ENCODE results near the gene IRAK1. TPM values are rescaled to one million over a fixed set of nuclear protein-coding genes. Genes with fewer than 3 reads are reported as not detected.

The IRAK1 gene
- polyA plus RNA-seq, 1 donor from 2014 or later, result 6.8 TPM

GRCh38 chrX:153972368-153973126, 47.2 kb downstream of the IRAK1 start, which contains the start of gene TMEM187:
TMEM187 (plus strand) TSS chrX:153972754; CDS start chrX:153982063, 9,309 bp downstream.
- H3F3A ChIP-seq (ENCODE audit: insufficient read depth, low read length, poor library complexity, severe bottlenecking), result no peaks in the 10 kb centered on the region
- no peaks in the 10 kb centered on the region for H3K36me3 ChIP-seq (ENCODE audit: insufficient read depth, low read length)
- peak within 1 kb of the TSS; percentile 85 for H3K4me3 ChIP-seq (ENCODE audit: low read length)
- no peak within 1 kb of the TSS for H2AFZ ChIP-seq (ENCODE audit: low read depth, low read length)
- peak within 1 kb of the TSS; percentile 98 for H3K27ac ChIP-seq (ENCODE audit: low read length)
- H4K20me1 ChIP-seq (ENCODE audit: insufficient read depth), result no peaks in the 10 kb centered on the region
- no peaks in the 10 kb centered on the region for H3K9me3 ChIP-seq (ENCODE audit: low read length)
- H3K27me3 ChIP-seq (ENCODE audit: insufficient read depth, low read depth, low read length), result no peaks in the 10 kb centered on the region
- peaks cover 10% of the 10 kb centered on the region for H3K79me2 ChIP-seq (replicated peaks; ENCODE audit: insufficient read depth, low read length)
- peak within 1 kb of the TSS; percentile 98 for H3K9ac ChIP-seq (ENCODE audit: low read length)
- TF ChIP-seq CTCF (IDR thresholded peaks at IDR 0.05; ENCODE audit: poor library complexity, severe bottlenecking), result no peak
- TF ChIP-seq EP300 (conservative IDR thresholded peaks at IDR 0.05; ENCODE audit: poor library complexity, severe bottlenecking), result no peak
- TF ChIP-seq MXI1 (conservative IDR thresholded peaks at IDR 0.05; ENCODE audit: poor library complexity, severe bottlenecking), result peak; percentile 56
- TF ChIP-seq SMC3 (conservative IDR thresholded peaks at IDR 0.05; ENCODE audit: poor library complexity), result peak; percentile 41
- TF ChIP-seq RAD21 (conservative IDR thresholded peaks at IDR 0.05), result no peak
- TF ChIP-seq POLR2AphosphoS5 (IDR thresholded peaks at IDR 0.05), result peak; percentile 69
- no peak within 1 kb of the TSS for H3K4me2 ChIP-seq (ENCODE audit: low read length)
- no peaks in the 10 kb centered on the region for H3K9me2 ChIP-seq (ENCODE audit: insufficient read depth, low read length)

- Histone ChIP-seq H4K20me1 (ENCODE audit: insufficient read depth) (no peaks in the 10 kb centered on the region), H3K9ac (ENCODE audit: low read length) (peak within 1 kb of the TSS; percentile 98), H3K27ac (ENCODE audit: low read length) (peak within 1 kb of the TSS; percentile 98), H3F3A (ENCODE audit: insufficient read depth, low read length, poor library complexity, severe bottlenecking) (no peaks in the 10 kb centered on the region), H3K36me3 (ENCODE audit: insufficient read depth, low read length) (no peaks in the 10 kb centered on the region), H3K9me2 (ENCODE audit: insufficient read depth, low read length) (no peaks in the 10 kb centered on the region), H3K4me2 (ENCODE audit: low read length) (no peak within 1 kb of the TSS), H3K27me3 (ENCODE audit: insufficient read depth, low read depth, low read length) (no peaks in the 10 kb centered on the region), H3K9me3 (ENCODE audit: low read length) (no peaks in the 10 kb centered on the region), H2AFZ (ENCODE audit: low read depth, low read length) (no peak within 1 kb of the TSS), H3K4me3 (ENCODE audit: low read length) (peak within 1 kb of the TSS; percentile 85), H3K79me2 (replicated peaks; ENCODE audit: insufficient read depth, low read length) (peaks cover 18% of the 10 kb centered on the region)
- peak; percentile 83 for TF ChIP-seq MXI1 (conservative IDR thresholded peaks at IDR 0.05; ENCODE audit: poor library complexity, severe bottlenecking)
- no peak for TF ChIP-seq SMC3 (conservative IDR thresholded peaks at IDR 0.05; ENCODE audit: poor library complexity)
- peak; percentile 60 for TF ChIP-seq EP300 (conservative IDR thresholded peaks at IDR 0.05; ENCODE audit: poor library complexity, severe bottlenecking)
- TF ChIP-seq TAF1 (IDR thresholded peaks at IDR 0.05; ENCODE audit: low read depth), result peak; percentile 78
- no peak for TF ChIP-seq RAD21 (conservative IDR thresholded peaks at IDR 0.05)
- TF ChIP-seq REST (IDR thresholded peaks at IDR 0.05; ENCODE audit: borderline replicate concordance), result peak; percentile 74
- peak; percentile 80 for TF ChIP-seq POLR2AphosphoS5 (IDR thresholded peaks at IDR 0.05)
- TF ChIP-seq EZH2 (IDR thresholded peaks at IDR 0.05; ENCODE audit: borderline replicate concordance, insufficient read depth, low read length, poor library complexity, severe bottlenecking), result no peak
- TF ChIP-seq CTCF (IDR thresholded peaks at IDR 0.05; ENCODE audit: poor library complexity, severe bottlenecking), result no peak
These were observed 48.0 kb downstream of the IRAK1 start, which contains the start of gene HCFC1 for GRCh38 chrX:153971450-153972367. HCFC1 (minus strand) TSS chrX:153971818; CDS start chrX:153970840, 978 bp downstream.
